K562 (cell line): ENCODE results near the gene PRCP. TPM values are rescaled to one million over a fixed set of nuclear protein-coding genes. Genes with fewer than 3 reads are reported as not detected.

Experiments used
- ATAC-seq: fragments of 200-7000 bp; cut with Tn5 transposase; 3 replicates; pipeline ENCODE4 v1.9.1; 2020; ENCODE audit warnings: moderate library complexity
- BruUV-seq: library from RNA; stranded (reverse); fragments of 400-500 nt; replicated peaks from 2 replicates; lab custom pipeline; 2021; lab: Mats Ljungman, UMichigan
- CTCF ChIA-PET: fragments of 300-600 bp; formaldehyde crosslinking; extraction: SDS; loops from one replicate; lab custom pipeline; 2021; ENCODE audit warnings: low intra/inter-chr PET ratio; lab: Yijun Ruan, JAX
- POLR2A ChIA-PET: fragments of 300-600, 350-650 bp; sonication (Branson Sonifier 250); formaldehyde crosslinking; extraction: SDS; loops from one replicate; lab custom pipeline; 2021; ENCODE audit warnings: antibody characterized with exemption, inconsistent platforms; lab: Yijun Ruan, JAX
- DNase-seq, 4 experiments: peaks; one replicate each; pipeline versions ENCODE4 v3.0.0 to v3.0.0-alpha.2; 2011 to 2018; ENCODE audit warnings: low spot score in 3 of 4, mixed read lengths in 3 of 4; ENCODE audit errors: extremely low read depth in 1 of 4
- FAIRE-seq: peaks from 2 replicates; lab custom pipeline; 2011; peaks lifted over from hg19 to GRCh38; lab: Jason Lieb, UNC
- H2AFZ ChIP-seq: 2 replicates; pipeline ENCODE4 v1.6.0; 2011; ENCODE audit warnings: low read depth, low read length, control low read depth, inconsistent platforms
- H3K27ac ChIP-seq: fragments of 200-600 bp; 3 replicates; pipeline ENCODE4 v1.8.0; 2011; ENCODE audit warnings: low read depth, mild to moderate bottlenecking, control low read depth, inconsistent platforms, low read length, moderate library complexity, mixed read lengths; ENCODE audit errors: extremely low read depth
- H3K27me3 ChIP-seq, 2 experiments: fragments of 300-600 bp in 1 of 2; 2 replicates in 1 of 2; 3 replicates in 1 of 2; pipeline versions ENCODE4 v1.6.0 to v1.8.0; 2011; ENCODE audit warnings: inconsistent platforms in 2 of 2, low read length in 2 of 2, mild to moderate bottlenecking in 1 of 2, mixed read lengths in 1 of 2, moderate library complexity in 1 of 2; ENCODE audit not compliant: control insufficient read depth in 2 of 2, insufficient read depth in 2 of 2
- H3K36me3 ChIP-seq: fragments of 300-600 bp; 3 replicates; pipeline ENCODE4 v1.8.0; 2011; ENCODE audit warnings: mild to moderate bottlenecking, low read length, inconsistent platforms; ENCODE audit not compliant: control insufficient read depth, insufficient read depth
- H3K4me1 ChIP-seq, 2 experiments: fragments of 200-600 bp in 1 of 2; replicated peaks in 1 of 2; 2 replicates in 1 of 2; 3 replicates in 1 of 2; pipeline versions ENCODE4 v1.5.1 to v1.8.0; 2011; ENCODE audit warnings: inconsistent platforms in 2 of 2, low read length in 2 of 2, mild to moderate bottlenecking in 1 of 2, mixed read lengths in 1 of 2, moderate library complexity in 1 of 2; ENCODE audit not compliant: control insufficient read depth in 2 of 2, insufficient read depth in 2 of 2
- H3K4me2 ChIP-seq: 2 replicates; pipeline ENCODE4 v1.6.1; 2011; ENCODE audit warnings: low read length, control low read depth, inconsistent platforms, mixed read lengths; ENCODE audit not compliant: insufficient read depth
- H3K4me3 ChIP-seq: fragments of 200-600 bp; sonication (generic), shearing (Covaris generic); 2 replicates; pipeline ENCODE4 v1.5.1; 2016; ENCODE audit warnings: control low read depth, inconsistent platforms
- H3K79me2 ChIP-seq: fragments of 200-600 bp; 3 replicates; pipeline ENCODE4 v1.8.0; 2011; ENCODE audit warnings: low read length, inconsistent platforms; ENCODE audit not compliant: control insufficient read depth, insufficient read depth
- H3K9ac ChIP-seq, 2 experiments: 2 replicates each; pipeline versions ENCODE4 v1.6.0 to v1.6.1; 2011; ENCODE audit warnings: low read depth in 2 of 2, low read length in 2 of 2, control low read depth in 1 of 2, inconsistent platforms in 1 of 2, mild to moderate bottlenecking in 1 of 2, mixed read lengths in 1 of 2; ENCODE audit not compliant: insufficient read depth in 1 of 2
- H3K9me1 ChIP-seq: one replicate; pipeline ENCODE4 v1.6.0; 2011; ENCODE audit warnings: inconsistent platforms, mild to moderate bottlenecking, low read length, moderate library complexity; ENCODE audit not compliant: control insufficient read depth, insufficient read depth
- H3K9me3 ChIP-seq: replicated peaks from 2 replicates; pipeline ENCODE4 v1.5.1; 2011; ENCODE audit warnings: low read depth, low read length, inconsistent platforms; ENCODE audit not compliant: control insufficient read depth, insufficient read depth
- H4K20me1 ChIP-seq: replicated peaks from 2 replicates; pipeline ENCODE4 v1.6.1; 2011; ENCODE audit warnings: low read length, inconsistent platforms, mixed read lengths; ENCODE audit not compliant: control insufficient read depth, insufficient read depth
- ELF2 ChIP-seq: fragments of 250-450 bp; sonication (Bioruptor Pico); IDR thresholded peaks from 2 replicates; pipeline ENCODE4 v1.5.0; 2021; ENCODE audit warnings: mild to moderate bottlenecking
- HES1 ChIP-seq: fragments of 450-650 bp; IDR thresholded peaks from 2 replicates; pipeline ENCODE4 v1.6.1; 2016; ENCODE audit warnings: low read depth, mild to moderate bottlenecking, moderate library complexity
- NFXL1 ChIP-seq: fragments of 450-650 bp; formaldehyde crosslinking; IDR thresholded peaks from 2 replicates; pipeline ENCODE4 v1.4.0; 2021; ENCODE audit warnings: mild to moderate bottlenecking
- ZNF175 ChIP-seq: fragments of 200-800 bp; sonication (Bioruptor generic); IDR thresholded peaks from 2 replicates; pipeline ENCODE4 v1.6.1; 2016; ENCODE audit warnings: low read depth, mild to moderate bottlenecking, missing genetic modification characterization, missing compliant biosample characterization
- ZNF282 ChIP-seq: sonication (generic); formaldehyde crosslinking; IDR thresholded peaks from 2 replicates; pipeline ENCODE4 v1.8.1; 2023; ENCODE audit warnings: missing genetic modification reagents
- WGBS: fragments of 100-300 bp; shearing (Covaris generic); methylation state at CpG from one replicate; pipeline ENCODE4 v1.1.6; 2016; ENCODE audit warnings: low coverage, mixed read lengths; ENCODE audit not compliant: insufficient coverage; ENCODE audit errors: missing lambda C conversion rate; 5-methylcytosine and 5-hydroxymethylcytosine counted together
- in situ Hi-C: fragments of 300-500 bp; cut with MboI; formaldehyde crosslinking; loops from 4 replicates; pipeline ENCODE4 v1.15.0; 2018; ENCODE audit warnings: inconsistent platforms, mixed read lengths
- intact Hi-C: fragments of 100-400 bp; cut with micrococcal nuclease; formaldehyde crosslinking; loops from 2 replicates; pipeline ENCODE4 v1.14.2; 2022
- polyA plus RNA-seq, 8 experiments: library from polyadenylated mRNA; depleted of rRNA in 4 of 8; stranded (reverse) in 5 of 8; unstranded in 3 of 8; fragments of >200 nt; fragmentation: Nextera tagmentation in 2 of 8; fragmentation: Illumina TruSeq in 1 of 8; extraction: Ambion mirVana in 2 of 8; extraction: Trizol in 1 of 8; gene quantifications; 2 replicates each; pipeline versions ENCODE4 v1.2.1 to v1.2.3, GENCODE V29; 2011 to 2014; ENCODE audit warnings: inconsistent platforms in 1 of 8, missing spikeins in 1 of 8
- total RNA-seq, 7 experiments: library from RNA; depleted of rRNA in 6 of 7; stranded (reverse); fragments of >200 nt in 6 of 7; fragmentation: Illumina TruSeq in 2 of 7; extraction: Trizol in 2 of 7; gene quantifications; 2 replicates each; pipeline versions ENCODE4 v1.2.1 to v1.2.3, GENCODE V29; 2011 to 2021; ENCODE audit warnings: low replicate concordance in 1 of 7

PRCP gene
- total and polyA plus RNA-seq, 9 of the 15 experiments (the other 6 are each of a cell fraction or from before 2014, with no cell fraction given), result 9.5 to 43.1 (median 23.2) TPM

GRCh38 chr11:82883853-82884252 lies 16.4 kb downstream of the PRCP start:
- no peak for ATAC-seq
- no peak overlapping the region for H2AFZ ChIP-seq
- no peak for DNase-seq
- FAIRE-seq, result no peak
- in situ Hi-C loops, result no loop called here
- H3K9me3 ChIP-seq, result no peaks in the 10 kb centered on the region
- intact Hi-C loops, result no loop called here
- H3K9me1 ChIP-seq, result no peaks in the 10 kb centered on the region
- no peaks in the 10 kb centered on the region for H3K79me2 ChIP-seq
- H4K20me1 ChIP-seq, result no peaks in the 10 kb centered on the region
- no peaks in the 10 kb centered on the region for H3K4me1 ChIP-seq
- no TSS peak for BruUV-seq
- WGBS, result 30% methylated on average over 3 of the region's 3 CpGs
- no peak for TF ChIP-seq ELF2
- no peak for TF ChIP-seq HES1
- TF ChIP-seq NFXL1 (CRISPR knock-in tag), result no peak
- TF ChIP-seq ZNF175, result no peak
- no peak for TF ChIP-seq ZNF282 (CRISPR knock-in tag)
- POLR2A ChIA-PET, result interaction anchor here (1.7 kb wide), 1 partner anchor 16 kb away, joined by 7 read pairs; the partner anchor contains the start of gene PRCP
- H3K36me3 ChIP-seq, result no peaks in the 10 kb centered on the region
- H3K27me3 ChIP-seq, result no peaks in the 10 kb centered on the region; a peak in 1 of 5 replicates
- no peak overlapping the region for H3K9ac ChIP-seq
- no peak overlapping the region for H3K27ac ChIP-seq
- CTCF ChIA-PET, result no interaction called here
- no peak overlapping the region for H3K4me2 ChIP-seq
- H3K4me3 ChIP-seq, result no peak overlapping the region
